ENCODE data around the gene AK1.

DNA sequence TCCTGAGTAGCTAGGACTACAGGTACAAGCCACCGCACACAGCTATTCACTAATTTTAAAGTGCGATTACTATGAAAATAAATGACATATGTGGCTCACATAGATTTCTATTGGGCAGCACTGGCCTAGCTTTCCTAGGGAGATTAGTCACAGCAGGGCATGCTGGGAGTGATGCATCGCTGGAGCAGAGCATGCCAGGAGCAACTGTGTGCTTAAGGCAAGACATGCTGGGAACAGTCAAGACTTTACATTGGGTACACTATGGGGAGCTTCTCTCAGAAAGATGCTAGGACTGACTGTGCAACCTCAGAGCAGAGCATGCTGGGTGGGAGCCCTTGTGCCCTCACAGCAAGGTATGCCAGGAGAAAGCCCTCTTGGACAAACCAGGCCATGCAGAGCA is 12.6 kb upstream of the AK1 start:
- TF ChIP-seq, protein P1, sequence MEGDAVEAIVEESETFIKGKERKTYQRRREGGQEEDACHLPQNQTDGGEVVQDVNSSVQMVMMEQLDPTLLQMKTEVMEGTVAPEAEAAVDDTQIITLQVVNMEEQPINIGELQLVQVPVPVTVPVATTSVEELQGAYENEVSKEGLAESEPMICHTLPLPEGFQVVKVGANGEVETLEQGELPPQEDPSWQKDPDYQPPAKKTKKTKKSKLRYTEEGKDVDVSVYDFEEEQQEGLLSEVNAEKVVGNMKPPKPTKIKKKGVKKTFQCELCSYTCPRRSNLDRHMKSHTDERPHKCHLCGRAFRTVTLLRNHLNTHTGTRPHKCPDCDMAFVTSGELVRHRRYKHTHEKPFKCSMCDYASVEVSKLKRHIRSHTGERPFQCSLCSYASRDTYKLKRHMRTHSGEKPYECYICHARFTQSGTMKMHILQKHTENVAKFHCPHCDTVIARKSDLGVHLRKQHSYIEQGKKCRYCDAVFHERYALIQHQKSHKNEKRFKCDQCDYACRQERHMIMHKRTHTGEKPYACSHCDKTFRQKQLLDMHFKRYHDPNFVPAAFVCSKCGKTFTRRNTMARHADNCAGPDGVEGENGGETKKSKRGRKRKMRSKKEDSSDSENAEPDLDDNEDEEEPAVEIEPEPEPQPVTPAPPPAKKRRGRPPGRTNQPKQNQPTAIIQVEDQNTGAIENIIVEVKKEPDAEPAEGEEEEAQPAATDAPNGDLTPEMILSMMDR (conservative IDR thresholded peaks at IDR 0.05) = no peak
- no peak for TF ChIP-seq ZFX (IDR thresholded peaks at IDR 0.05)

Data from C4-2B (cell line).